WERI-Rb-1 (cell line): ENCODE results near the gene CAP2.

Experiments
- DNase-seq: peaks from one replicate; pipeline ENCODE4 v3.0.0-alpha.2; 2020
- H3K27ac ChIP-seq: fragments of 250-450 bp; sonication (Bioruptor Pico); 2 replicates; pipeline ENCODE4 v1.5.1; 2020; ENCODE audit warnings: mild to moderate bottlenecking, moderate library complexity
- H3K27me3 ChIP-seq: fragments of 250-450 bp; sonication (Bioruptor Pico); 2 replicates; pipeline ENCODE4 v1.5.1; 2021; ENCODE audit warnings: mild to moderate bottlenecking, low read depth, moderate library complexity; ENCODE audit not compliant: insufficient read depth, severe bottlenecking
- H3K36me3 ChIP-seq: fragments of 250-450 bp; sonication (Bioruptor Pico); 2 replicates; pipeline ENCODE4 v1.5.1; 2020; ENCODE audit warnings: mild to moderate bottlenecking, moderate library complexity
- H3K4me3 ChIP-seq: 2 replicates; pipeline ENCODE4 v1.5.1; 2011; ENCODE audit warnings: low read depth, mild to moderate bottlenecking, control low read depth, low read length
- H3K9me3 ChIP-seq: fragments of 250-450 bp; sonication (Bioruptor Pico); 2 replicates; pipeline ENCODE4 v1.5.1; 2021; ENCODE audit warnings: mild to moderate bottlenecking, moderate library complexity; ENCODE audit not compliant: severe bottlenecking
- TF ChIP-seq, protein P1 (sequence below): IDR thresholded peaks from 2 replicates; pipeline ENCODE4 v1.5.1; 2011; ENCODE audit warnings: low read depth, mild to moderate bottlenecking, control low read depth, inconsistent platforms, low read length

CAP2 gene

DNA sequence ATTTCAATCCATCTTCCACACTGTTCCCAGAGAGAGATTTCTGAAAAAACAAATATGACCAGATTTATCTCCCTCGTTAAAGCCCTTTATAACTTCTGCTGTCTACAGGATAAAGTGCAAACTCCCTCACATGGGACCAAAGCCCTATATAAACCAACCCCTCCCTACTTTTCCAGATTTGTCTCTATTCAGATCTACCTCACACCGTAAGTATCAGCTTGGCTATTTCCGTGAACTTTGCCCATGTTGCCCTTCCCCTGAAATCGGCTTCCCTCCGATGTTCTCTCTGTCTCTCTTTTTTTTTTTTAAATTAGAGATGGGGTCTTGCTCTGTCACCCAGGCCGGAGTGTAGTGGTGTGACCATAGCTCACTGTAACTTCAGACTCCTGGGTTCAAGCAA lies 194.6 kb downstream of the CAP2 start:
- no peaks in the 10 kb centered on the region for H3K27me3 ChIP-seq
- no peak overlapping the region for H3K27ac ChIP-seq
- H3K4me3 ChIP-seq: no peak overlapping the region
- no peak for DNase-seq
- no peaks in the 10 kb centered on the region for H3K9me3 ChIP-seq
- H3K36me3 ChIP-seq: no peaks in the 10 kb centered on the region
- TF ChIP-seq, protein P1, sequence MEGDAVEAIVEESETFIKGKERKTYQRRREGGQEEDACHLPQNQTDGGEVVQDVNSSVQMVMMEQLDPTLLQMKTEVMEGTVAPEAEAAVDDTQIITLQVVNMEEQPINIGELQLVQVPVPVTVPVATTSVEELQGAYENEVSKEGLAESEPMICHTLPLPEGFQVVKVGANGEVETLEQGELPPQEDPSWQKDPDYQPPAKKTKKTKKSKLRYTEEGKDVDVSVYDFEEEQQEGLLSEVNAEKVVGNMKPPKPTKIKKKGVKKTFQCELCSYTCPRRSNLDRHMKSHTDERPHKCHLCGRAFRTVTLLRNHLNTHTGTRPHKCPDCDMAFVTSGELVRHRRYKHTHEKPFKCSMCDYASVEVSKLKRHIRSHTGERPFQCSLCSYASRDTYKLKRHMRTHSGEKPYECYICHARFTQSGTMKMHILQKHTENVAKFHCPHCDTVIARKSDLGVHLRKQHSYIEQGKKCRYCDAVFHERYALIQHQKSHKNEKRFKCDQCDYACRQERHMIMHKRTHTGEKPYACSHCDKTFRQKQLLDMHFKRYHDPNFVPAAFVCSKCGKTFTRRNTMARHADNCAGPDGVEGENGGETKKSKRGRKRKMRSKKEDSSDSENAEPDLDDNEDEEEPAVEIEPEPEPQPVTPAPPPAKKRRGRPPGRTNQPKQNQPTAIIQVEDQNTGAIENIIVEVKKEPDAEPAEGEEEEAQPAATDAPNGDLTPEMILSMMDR: no peak

DNA sequence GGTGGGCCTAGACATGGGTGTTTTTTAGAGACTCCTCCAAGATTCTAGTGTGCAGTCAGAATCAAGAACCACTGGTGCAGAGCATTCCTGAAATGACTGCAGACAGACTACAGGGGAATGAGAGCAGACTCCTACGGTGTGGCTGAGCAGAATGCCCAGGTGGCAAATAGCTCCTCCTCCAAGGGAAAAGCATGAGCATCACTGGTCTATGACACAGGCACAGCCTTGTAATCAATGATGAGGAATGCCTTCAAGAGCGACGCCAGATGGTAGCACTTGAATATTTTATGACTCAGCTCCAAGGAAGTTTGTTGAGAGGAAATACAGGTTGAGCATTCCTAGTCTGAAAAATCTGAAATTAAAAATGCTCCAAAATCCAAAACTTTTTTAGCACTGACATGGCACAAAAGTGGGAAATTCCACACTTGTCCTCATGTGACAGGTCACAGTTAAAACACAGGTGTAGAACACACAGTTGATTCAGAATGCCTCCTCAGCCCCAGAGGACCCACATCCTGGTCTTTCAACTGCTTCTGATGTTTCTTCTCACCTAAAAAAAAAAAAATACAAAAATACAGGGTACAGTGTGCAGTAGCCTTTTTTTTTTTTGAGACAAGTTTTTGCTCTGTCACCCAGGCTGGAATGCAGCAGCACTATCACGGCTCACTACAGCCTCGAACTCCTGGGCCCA lies 196.2 kb downstream of the CAP2 start:
- Histone ChIP-seq H3K9me3 (no peaks in the 10 kb centered on the region), H3K36me3 (no peaks in the 10 kb centered on the region), H3K4me3 (no peak overlapping the region), H3K27me3 (no peaks in the 10 kb centered on the region), H3K27ac (no peak overlapping the region)
- TF ChIP-seq, protein P1: no peak
- no peak for DNase-seq

DNA sequence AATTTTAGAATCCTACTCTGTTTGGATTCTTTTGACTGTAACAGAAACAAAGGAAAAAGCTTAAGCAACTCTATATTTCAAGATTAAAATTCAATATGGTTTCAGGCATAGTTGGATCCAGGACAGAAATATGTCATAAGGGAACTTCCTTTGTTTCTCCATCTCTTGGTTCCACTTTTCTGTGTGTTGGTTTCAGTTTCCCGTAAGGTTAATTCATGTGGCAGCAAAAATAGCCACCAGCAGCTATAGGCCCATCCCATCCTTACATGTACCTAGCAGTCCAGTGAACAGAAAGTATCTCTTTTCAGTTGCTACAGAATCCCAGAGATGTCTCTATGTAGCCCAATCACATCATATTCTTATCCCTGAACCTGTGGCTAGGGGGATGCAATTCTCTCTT lies 197.9 kb downstream of the CAP2 start:
- no peak for DNase-seq
- H3K9me3 ChIP-seq: no peaks in the 10 kb centered on the region
- no peak overlapping the region for H3K27ac ChIP-seq
- H3K27me3 ChIP-seq: no peaks in the 10 kb centered on the region
- no peaks in the 10 kb centered on the region for H3K36me3 ChIP-seq
- H3K4me3 ChIP-seq: no peak overlapping the region
- TF ChIP-seq, protein P1: no peak

DNA sequence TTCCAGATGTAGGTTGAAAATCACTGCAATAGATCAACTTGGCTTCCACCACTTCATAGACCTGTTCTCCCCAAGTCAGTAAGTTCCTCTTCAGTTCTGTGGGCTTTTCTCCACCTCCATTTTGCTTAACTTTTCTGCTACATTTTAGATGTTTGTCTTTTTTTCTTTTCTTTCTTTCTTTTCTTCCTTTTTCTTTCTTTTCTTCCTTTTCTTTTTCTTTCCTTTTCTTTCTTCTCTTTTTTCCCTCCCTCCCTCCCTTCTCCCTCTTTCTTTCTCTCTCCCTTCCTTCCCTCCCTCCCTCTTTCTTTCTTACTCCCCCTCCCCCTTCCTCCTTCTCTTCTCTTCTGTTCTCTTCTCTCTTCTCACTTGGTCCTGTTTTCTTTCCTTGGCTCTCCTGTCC lies 199.9 kb downstream of the CAP2 start:
- no peaks in the 10 kb centered on the region for H3K36me3 ChIP-seq
- no peak overlapping the region for H3K4me3 ChIP-seq
- no peaks in the 10 kb centered on the region for H3K9me3 ChIP-seq
- no peak for DNase-seq
- no peaks in the 10 kb centered on the region for H3K27me3 ChIP-seq
- H3K27ac ChIP-seq: no peak overlapping the region
- TF ChIP-seq, protein P1: no peak

DNA sequence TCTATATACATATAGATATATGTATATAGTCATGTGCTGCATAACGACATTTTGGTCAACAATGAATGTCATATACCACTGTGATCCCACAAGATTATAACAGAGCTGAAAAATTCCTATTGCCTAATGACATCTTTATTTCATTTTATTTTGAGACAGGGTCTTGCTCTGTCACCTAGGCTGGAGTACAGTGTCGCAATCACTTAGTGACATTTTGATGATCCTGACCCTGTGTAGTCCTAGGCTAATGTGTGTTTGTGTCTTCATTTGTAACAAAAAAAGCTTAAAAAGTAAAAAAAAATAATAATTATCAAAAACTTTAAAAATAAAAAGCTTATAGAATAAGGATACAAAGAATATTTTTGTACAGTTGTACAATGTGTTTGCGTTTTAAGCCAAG lies 202.7 kb downstream of the CAP2 start:
- DNase-seq: no peak
- Histone ChIP-seq H3K27ac (no peak overlapping the region), H3K36me3 (no peaks in the 10 kb centered on the region; the same call in 1 of the 2 replicates), H3K27me3 (no peaks in the 10 kb centered on the region), H3K4me3 (no peak overlapping the region), H3K9me3 (no peaks in the 10 kb centered on the region)
- TF ChIP-seq, protein P1: no peak
